Measurements from ENCODE around the gene USP2.

USP2 gene

DNA sequence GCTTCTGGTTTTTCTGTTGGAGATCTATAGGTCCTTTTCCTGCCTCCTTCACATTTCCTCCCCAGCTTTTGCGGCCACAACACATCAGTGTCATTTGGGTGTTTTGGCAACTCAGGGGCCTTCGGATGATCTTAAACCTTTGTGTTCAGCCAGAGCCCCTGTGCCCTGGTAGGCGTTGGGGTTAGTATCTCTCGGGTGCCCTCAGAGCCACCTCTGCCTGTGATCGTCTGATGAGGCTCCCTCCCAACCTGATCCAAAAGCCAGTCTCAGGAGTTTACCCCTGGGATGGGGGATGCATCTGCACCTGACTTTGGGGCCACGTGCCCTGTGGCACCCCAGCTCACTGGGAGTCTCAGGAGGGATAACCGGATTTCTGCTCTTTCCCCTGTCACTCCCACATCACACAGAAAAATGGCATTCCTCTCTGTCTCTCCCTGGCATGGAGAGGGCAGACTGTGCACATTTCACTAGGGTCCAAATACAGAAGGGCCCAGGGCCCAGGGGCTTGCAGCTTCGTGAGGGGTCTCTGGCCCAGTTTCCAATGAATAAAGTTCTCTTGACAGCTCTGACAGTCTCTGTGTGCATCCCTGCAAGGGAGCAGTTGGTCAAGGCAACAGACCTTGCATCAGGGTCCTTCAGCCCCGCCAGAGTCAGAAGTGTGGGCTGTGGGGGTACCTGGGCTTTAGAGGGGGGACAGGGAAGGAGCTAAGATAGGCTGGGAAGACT is 44.6 kb downstream of the USP2 start:
- H3K4me1 Mint-ChIP-seq: peaks cover 76% of the 10 kb centered on the region
- H3K27me3 Mint-ChIP-seq: peaks cover 32% of the 10 kb centered on the region
- DNase-seq (no peak), ATAC-seq (no peak)
- H3K4me3 Mint-ChIP-seq: peak overlapping the region in 1 of 2 donors; percentile 57
- peak overlapping the region in 1 of 2 donors; percentile 19 for H3K27ac Mint-ChIP-seq
- H3K9me3 Mint-ChIP-seq: no peaks in the 10 kb centered on the region

DNA sequence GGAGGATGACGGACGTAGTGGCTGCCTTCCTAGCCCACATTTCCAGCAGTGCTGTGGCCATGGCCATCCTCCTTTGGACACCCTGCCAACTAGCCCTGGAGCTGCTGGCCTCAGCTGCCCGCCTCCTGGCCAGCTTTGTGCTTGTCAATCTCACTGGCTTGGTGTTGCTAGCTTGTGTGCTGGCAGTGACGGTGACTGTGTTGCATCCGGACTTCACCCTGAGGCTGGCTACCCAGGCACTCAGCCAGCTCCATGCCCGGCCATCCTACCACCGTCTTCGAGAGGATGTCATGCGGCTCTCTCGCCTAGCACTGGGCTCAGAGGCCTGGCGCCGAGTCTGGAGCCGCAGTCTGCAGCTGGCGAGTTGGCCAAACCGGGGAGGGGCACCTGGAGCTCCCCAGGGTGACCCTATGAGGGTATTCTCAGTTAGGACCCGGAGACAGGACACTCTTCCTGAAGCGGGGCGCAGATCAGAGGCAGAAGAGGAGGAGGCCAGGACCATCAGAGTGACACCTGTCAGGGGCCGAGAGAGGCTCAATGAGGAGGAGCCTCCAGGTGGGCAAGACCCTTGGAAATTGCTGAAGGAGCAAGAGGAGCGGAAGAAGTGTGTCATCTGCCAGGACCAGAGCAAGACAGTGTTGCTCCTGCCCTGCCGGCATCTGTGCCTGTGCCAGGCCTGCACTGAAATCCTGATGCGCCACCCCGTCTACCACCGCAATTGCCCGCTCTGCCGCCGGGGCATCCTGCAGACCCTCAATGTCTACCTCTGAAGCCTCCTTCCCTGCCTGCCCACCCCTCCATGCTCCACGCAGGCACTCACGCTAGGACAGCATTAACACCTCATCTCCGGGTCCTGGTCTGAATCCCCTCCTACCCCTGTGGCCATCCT is 45.6 kb downstream of the USP2 start:
- Mint-ChIP-seq H3K9me3 (no peaks in the 10 kb centered on the region), H3K27ac (peak overlapping the region in 1 of 2 donors; percentile 99), H3K4me3 (peak overlapping the region; percentile 95 to 99), H3K4me1 (peaks cover 66% of the 10 kb centered on the region), H3K27me3 (peaks cover 21% of the 10 kb centered on the region)
- no peak for ATAC-seq
- no peak for DNase-seq

DNA sequence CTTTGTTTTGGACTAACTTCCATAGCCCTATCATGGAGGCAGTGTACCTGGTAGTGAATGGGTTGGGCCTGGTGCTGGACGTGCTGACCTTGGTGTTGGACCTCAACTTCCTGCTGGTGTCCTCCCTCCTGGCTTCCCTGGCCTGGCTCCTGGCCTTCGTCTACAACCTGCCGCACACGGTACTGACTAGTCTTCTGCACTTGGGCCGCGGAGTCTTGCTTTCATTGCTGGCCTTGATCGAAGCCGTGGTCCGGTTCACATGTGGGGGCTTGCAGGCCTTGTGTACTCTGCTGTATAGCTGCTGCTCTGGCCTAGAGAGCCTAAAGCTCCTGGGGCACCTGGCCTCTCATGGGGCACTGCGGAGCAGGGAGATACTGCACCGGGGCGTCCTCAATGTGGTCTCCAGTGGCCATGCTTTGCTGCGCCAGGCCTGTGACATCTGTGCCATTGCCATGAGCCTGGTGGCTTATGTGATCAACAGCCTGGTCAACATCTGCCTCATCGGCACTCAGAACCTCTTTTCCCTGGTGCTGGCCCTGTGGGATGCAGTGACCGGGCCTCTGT is 46.3 kb downstream of the USP2 start:
- peaks cover 62% of the 10 kb centered on the region for H3K4me1 Mint-ChIP-seq
- ATAC-seq (no peak), DNase-seq (no peak)
- H3K27ac Mint-ChIP-seq: peak overlapping the region; percentile 98 to 99
- no peaks in the 10 kb centered on the region for H3K9me3 Mint-ChIP-seq
- peak overlapping the region; percentile 95 to 99 for H3K4me3 Mint-ChIP-seq
- H3K27me3 Mint-ChIP-seq: peaks cover 16% of the 10 kb centered on the region

DNA sequence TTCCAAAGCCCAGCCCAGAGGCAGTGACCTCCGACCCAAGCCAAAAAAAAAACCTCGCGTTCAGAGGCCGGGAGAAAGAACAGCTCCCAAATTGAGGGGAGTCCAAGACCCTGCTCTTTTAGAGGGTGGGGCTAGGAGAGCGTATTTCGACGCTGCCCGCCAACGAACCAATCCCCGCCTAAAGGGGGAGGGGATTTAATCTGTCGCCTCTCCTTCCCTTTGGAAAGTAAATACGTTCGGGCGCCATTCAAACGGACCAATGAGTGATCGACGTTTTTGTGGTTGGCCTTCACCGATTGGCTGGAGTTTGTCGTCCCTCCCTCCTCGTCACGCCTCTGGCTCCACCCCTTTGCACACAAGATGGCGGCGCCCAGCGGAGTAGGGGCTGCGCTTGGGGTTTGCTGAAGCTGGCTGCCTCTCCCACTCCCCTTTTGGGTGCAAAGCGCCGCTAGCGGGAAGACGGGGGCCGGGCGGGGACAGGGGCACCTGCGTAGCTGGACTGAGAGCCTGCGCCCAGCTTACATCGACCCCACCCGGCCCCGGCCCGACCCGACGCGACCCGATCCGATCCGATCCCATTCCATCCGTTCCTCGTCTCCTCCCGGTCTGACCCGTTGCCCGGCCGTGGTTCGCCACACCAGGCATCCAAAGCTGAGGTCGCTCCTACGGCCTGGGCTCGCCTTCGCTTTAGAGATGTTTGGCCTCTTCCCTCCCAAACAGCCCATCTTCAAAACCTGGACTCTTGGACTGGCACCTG is 47.1 kb downstream of the USP2 start, which contains the start of gene RNF26:
RNF26 (plus strand) TSS at position 354 of the 757 bp plus-strand sequence. CDS start 596 bp downstream, outside the sequence.
- Mint-ChIP-seq H3K27me3 (peaks cover 12% of the 10 kb centered on the region), H3K27ac (peak within 1 kb of the TSS; percentile 98 to 99), H3K9me3 (no peaks in the 10 kb centered on the region), H3K4me1 (peaks cover 61% of the 10 kb centered on the region), H3K4me3 (peak within 1 kb of the TSS; percentile 95 to 99)
- ATAC-seq: peak; percentile 92
- DNase-seq: peak; percentile 90 to 94

DNA sequence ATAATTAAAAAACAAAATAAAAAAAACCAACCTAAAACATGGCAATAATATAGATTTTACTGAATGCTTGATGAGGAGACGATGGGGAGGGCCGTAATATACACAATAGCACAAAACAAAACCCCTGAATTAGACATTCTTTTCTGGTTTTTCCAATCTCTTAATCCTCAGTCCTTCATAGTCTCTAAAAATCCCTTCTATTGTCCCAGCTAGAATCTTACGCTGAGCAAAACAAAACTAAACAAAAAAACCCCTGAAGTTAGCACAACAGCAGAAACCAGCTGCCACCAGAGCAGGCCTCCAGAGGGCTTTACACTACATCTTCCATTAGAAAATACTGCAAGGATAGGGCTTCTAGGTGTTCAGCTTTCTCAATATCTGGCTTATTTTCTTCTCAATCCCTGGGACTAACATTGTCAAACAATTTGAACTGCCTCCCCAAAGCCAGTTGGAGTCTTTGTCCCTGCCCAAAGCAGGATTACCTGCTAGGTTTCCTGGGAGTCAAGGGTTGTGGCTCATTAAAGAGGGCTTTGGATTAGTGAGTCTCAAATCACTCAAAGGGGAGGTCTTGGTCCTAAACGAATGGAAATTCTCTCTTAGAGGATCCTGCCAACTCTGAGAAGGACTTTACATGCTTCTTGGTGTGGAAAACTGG is 49.3 kb downstream of the USP2 start:
- ATAC-seq (no peak), DNase-seq (no peak)
- peak overlapping the region in 1 of 2 donors; percentile 21 for H3K27ac Mint-ChIP-seq
- H3K4me1 Mint-ChIP-seq: peaks cover 39% of the 10 kb centered on the region
- no peaks in the 10 kb centered on the region for H3K9me3 Mint-ChIP-seq
- no peaks in the 10 kb centered on the region for H3K27me3 Mint-ChIP-seq
- H3K4me3 Mint-ChIP-seq: no peak overlapping the region

DNA sequence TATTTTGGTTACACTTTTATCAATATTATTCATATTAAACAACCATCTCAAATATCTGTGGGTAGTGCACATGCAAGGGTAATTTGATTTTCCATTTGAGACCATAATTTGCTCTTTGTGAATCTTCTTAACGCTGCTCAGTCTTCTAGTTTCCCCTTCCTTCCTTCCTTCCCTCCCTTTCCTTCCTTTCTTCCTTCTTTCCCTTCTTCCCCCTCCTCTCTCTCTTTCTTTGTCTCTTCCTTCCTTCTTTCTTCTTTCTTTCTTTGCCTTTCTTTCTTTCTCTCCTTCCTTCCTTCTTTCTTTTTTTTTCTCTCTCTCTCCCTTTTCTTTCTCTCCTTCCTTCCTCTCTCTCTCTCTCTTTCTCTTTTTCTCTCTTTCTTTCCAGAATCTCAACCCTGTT is 51.3 kb downstream of the USP2 start:
- Mint-ChIP-seq H3K27ac (no peak overlapping the region), H3K4me3 (no peak overlapping the region), H3K27me3 (no peaks in the 10 kb centered on the region), H3K9me3 (no peaks in the 10 kb centered on the region), H3K4me1 (peaks cover 19% of the 10 kb centered on the region)
- DNase-seq: no peak
- ATAC-seq: no peak

DNA sequence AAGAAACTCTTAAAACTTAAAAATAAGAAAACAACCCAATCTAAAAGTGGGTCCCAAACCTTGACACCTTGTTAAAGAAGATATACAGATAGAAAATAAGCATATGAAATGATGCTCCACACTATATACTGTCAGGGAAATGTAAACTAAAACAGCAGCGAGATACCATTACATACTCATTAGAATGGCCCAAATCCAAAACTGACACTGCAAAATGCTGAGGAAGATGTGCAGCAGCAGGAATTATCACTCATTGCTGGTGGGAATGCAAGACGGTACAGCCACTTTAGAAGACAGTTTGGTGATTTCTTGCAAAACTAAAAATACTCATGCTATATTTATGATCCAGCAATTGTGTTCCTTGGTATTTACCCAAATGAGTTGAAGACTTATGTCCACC is 52.2 kb downstream of the USP2 start:
- peaks cover 15% of the 10 kb centered on the region for H3K4me1 Mint-ChIP-seq
- H3K4me3 Mint-ChIP-seq: no peak overlapping the region
- no peaks in the 10 kb centered on the region for H3K27me3 Mint-ChIP-seq
- H3K27ac Mint-ChIP-seq: no peak overlapping the region
- no peak for ATAC-seq
- DNase-seq: no peak
- H3K9me3 Mint-ChIP-seq: no peaks in the 10 kb centered on the region

DNA sequence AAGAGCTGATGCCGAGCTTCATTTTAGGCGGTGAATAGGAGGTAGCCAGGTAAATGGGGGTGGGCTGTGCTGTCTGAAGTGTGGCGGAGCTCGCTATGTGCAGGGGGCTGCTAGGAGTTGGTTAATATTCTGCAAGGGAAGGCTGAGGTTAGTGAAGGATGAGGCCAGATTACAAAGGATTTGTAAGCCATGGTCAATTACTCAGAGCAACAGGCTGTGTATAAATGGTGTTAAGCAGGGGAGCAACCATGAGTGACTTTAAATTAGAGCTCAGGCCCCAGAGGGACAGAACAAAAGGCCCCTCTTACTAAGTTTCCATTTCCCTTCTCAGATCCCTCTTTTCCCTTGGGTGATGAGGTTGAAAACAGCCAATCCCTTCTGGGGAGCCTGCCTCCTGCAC is 57.3 kb downstream of the USP2 start:
- no peaks in the 10 kb centered on the region for H3K9me3 Mint-ChIP-seq
- no peak for DNase-seq
- H3K27ac Mint-ChIP-seq: no peak overlapping the region
- peaks cover 37% of the 10 kb centered on the region for H3K4me1 Mint-ChIP-seq
- no peak for ATAC-seq
- H3K27me3 Mint-ChIP-seq: peaks cover 11% of the 10 kb centered on the region
- no peak overlapping the region for H3K4me3 Mint-ChIP-seq

DNA sequence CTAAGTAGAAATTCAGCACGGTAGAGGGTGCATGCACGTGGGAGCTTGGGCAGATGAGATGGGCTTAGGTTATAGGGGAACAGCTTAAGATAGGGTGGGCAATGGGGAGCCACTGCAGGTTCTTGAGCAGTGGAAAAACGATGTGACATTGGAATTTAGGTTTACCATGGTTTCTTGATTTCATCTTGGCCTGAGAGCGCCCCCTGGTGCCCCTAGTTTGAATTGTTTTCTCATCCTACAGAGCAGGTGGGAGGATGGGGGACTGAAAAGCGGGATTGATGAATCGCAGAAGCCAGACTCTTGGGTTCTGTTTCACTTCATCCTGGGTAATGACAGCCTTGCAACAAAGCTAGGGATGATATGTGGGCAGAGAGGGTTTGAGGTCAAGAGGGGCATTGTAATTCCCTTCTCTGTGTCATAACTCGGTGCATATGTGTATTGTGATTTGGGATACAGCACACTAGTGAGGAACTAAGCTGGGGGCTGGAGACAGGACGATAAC is 57.9 kb downstream of the USP2 start:
- Mint-ChIP-seq H3K9me3 (no peaks in the 10 kb centered on the region), H3K4me1 (peaks cover 43% of the 10 kb centered on the region), H3K27me3 (peaks cover 18% of the 10 kb centered on the region), H3K27ac (no peak overlapping the region), H3K4me3 (no peak overlapping the region)
- no peak for ATAC-seq
- peak; percentile 75 to 79 for DNase-seq

DNA sequence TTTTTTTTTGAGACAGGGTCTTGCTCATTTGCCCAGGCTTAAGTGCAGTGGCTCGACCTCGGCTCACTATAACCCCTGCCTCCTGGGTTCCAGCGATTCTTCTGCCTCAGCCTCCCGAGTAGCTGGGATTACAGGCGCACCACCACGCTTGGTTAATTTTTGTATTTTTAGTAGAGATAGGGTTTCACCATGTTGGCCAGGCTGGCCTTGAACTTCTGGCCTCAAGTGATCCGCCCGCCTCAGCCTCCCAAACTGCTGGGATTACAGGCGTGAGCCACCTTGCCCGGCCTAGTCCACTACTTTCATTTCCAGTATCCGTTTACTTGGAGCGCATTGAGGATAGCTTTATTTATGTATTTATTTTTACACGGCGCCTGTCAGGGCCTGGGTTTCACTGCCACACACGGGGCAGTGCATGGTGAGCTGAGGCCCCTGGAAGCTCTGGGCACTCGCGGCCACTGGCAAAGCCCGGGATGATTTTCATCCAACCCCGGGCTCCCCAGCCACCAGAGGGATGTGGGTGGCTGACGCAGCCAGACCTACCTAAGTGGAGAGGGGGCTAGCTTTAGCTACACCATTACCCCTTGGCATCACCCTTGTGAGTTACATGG is 58.5 kb downstream of the USP2 start:
- Mint-ChIP-seq H3K9me3 (no peaks in the 10 kb centered on the region), H3K27me3 (peaks cover 23% of the 10 kb centered on the region), H3K27ac (no peak overlapping the region), H3K4me3 (no peak overlapping the region), H3K4me1 (peaks cover 46% of the 10 kb centered on the region)
- ATAC-seq (no peak), DNase-seq (peak in 1 of 2 donors; percentile 6)

DNA sequence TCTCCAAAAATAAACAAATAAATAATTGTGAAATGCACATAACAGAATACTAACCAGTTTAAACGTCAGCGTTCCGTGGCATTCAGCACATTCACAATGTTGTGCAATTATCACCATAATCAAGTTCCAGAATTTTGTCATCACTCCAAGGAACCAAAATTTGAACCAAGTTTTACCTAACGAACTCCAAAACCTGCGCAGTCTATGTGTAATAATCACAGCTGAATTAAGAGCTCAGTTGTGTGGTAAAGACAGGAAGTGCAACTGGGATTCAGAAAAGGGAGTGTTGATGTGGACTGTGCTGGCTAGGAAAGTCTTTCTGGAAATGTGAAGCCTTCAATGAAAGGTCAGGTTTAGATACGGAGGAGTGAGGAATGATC is 59.1 kb downstream of the USP2 start:
- Mint-ChIP-seq H3K4me3 (no peak overlapping the region), H3K4me1 (peaks cover 46% of the 10 kb centered on the region), H3K9me3 (no peaks in the 10 kb centered on the region), H3K27ac (no peak overlapping the region), H3K27me3 (peaks cover 30% of the 10 kb centered on the region)
- DNase-seq: no peak
- ATAC-seq: no peak

DNA sequence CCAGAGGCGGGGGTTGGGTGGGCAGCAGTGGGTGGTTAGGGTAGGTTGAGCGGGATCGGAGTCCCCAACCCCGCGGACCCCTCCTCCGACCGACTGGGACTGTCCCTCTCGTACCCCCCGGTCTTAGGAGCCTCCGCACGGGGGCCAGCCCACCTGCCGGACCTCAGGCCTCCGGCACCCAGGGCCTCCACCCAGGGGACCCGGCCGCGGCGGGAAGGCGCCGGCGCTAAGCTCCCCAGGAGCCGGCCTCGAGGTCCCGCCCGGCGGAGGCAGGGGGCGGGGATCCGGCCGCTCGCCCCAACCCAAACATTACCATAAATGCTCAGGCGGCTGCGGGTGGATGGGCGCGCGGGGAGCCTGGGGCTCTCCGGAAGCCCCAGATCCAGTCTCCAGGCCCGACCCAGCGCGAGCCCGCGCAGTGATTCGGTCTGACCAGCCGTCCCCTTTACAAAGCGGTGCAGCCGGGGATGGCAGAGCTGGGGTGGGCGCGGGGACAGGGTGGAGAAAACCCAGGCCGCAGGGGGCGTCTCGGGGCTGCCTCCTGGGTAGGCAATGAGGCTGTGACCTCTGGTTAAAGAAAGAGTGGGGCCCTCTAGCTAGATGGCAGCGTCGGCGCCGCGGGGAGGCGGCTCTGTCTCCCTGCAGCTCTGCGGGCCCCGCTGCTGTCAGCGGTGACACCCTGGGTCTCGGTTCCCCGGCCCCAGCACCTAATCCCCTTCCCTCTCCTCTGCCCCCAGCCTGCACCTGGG is 60.5 kb downstream of the USP2 start:
- ATAC-seq (peak; percentile 80), DNase-seq (peak; percentile 78 to 83)
- Mint-ChIP-seq H3K9me3 (no peaks in the 10 kb centered on the region), H3K4me1 (peaks cover 55% of the 10 kb centered on the region), H3K27ac (peak overlapping the region; percentile 96 to 99), H3K27me3 (peaks cover 40% of the 10 kb centered on the region), H3K4me3 (peak overlapping the region; percentile 92 to 96)

DNA sequence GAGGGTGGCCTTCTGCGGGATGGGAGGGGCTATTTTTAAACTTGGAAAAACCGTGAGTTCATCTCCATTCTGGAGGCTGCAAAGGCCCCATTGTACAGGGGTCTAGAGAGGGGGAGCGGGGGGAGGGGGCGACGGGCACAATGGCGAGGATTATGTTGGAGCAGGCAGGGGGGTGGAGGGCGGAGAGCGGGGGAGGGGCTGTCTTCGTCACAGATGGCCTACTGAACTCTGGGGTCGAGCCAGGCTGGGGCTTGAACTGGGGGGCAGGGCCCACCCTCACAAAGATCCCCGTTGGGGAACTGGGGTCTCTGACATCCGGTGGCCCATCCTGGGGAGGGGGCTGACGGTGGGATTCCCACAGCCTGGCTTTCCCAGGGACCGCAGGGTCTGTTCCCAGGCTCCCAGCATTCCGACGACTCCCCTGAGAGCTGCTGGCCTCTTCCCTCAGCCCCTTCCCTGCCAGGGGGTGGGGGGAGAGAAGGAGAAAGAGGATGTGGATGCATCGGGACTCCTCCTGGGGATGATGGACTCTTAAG is 61.2 kb downstream of the USP2 start:
- ATAC-seq (no peak), DNase-seq (no peak)
- no peaks in the 10 kb centered on the region for H3K9me3 Mint-ChIP-seq
- peak overlapping the region in 1 of 2 donors; percentile 2 for H3K27ac Mint-ChIP-seq
- peaks cover 46% of the 10 kb centered on the region for H3K27me3 Mint-ChIP-seq
- H3K4me1 Mint-ChIP-seq: peaks cover 61% of the 10 kb centered on the region
- H3K4me3 Mint-ChIP-seq: peak overlapping the region; percentile 72 to 75
